ENCODE measurements around the gene MRS2.

DNA sequence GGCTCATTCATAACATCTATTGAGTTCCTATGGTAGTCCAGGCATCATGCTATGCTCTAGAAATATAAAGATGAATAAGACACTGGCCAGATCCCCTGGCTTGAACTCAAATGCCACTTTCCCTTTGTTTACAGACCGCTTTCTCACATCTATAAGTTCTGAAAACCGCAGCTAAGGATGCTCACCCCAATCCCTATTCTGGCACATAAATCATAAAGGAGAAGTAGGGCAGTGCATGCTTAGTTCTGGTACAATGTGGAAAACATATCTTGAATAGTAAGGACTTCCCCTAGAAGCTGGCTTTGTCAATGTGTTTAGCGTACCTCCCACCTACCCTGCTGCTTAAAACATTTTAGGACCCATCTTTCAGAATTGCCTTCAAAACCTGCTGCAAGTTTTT is 26.4 kb downstream of the MRS2 start:
- TF ChIP-seq RAD21 (conservative IDR thresholded peaks at IDR 0.05) (no peak), POLR2AphosphoS5 (IDR thresholded peaks at IDR 0.05) (no peak)
- TF ChIP-seq, protein P1, sequence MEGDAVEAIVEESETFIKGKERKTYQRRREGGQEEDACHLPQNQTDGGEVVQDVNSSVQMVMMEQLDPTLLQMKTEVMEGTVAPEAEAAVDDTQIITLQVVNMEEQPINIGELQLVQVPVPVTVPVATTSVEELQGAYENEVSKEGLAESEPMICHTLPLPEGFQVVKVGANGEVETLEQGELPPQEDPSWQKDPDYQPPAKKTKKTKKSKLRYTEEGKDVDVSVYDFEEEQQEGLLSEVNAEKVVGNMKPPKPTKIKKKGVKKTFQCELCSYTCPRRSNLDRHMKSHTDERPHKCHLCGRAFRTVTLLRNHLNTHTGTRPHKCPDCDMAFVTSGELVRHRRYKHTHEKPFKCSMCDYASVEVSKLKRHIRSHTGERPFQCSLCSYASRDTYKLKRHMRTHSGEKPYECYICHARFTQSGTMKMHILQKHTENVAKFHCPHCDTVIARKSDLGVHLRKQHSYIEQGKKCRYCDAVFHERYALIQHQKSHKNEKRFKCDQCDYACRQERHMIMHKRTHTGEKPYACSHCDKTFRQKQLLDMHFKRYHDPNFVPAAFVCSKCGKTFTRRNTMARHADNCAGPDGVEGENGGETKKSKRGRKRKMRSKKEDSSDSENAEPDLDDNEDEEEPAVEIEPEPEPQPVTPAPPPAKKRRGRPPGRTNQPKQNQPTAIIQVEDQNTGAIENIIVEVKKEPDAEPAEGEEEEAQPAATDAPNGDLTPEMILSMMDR (IDR thresholded peaks at IDR 0.05; ENCODE audit: poor library complexity, severe bottlenecking): no peak
